Skin epidermis (tissue), 12 donors: ENCODE results near the gene FAM185A.
"Not testable (repeated sequence)": the region's sequence is repeated elsewhere in the genome, so short reads cannot be mapped to it uniquely, and the experiment has no call there.

Experiments used
- H3K27ac ChIP-seq, 21 experiments: fragments of 200-600 bp; sonication (generic) in 11 of 21; one replicate each; pipeline ENCODE4 v1.5.0; 2020; ENCODE audit warnings: mild to moderate bottlenecking in 3 of 21, inconsistent platforms in 2 of 21, moderate library complexity in 2 of 21
- H3K4me3 ChIP-seq, 7 experiments: fragments of 200-600 bp; sonication (generic) in 2 of 7; one replicate each; pipeline ENCODE4 v1.5.0; 2020; ENCODE audit warnings: inconsistent platforms in 2 of 7, mild to moderate bottlenecking in 2 of 7, moderate library complexity in 1 of 7

FAM185A gene

GRCh38 chr7:102823390-102824119 is 74.8 kb downstream of the FAM185A start:
- Histone ChIP-seq H3K4me3 (no peak overlapping the region), H3K27ac (peak overlapping the region in 1 of 21 experiments; percentile 11)

DNA sequence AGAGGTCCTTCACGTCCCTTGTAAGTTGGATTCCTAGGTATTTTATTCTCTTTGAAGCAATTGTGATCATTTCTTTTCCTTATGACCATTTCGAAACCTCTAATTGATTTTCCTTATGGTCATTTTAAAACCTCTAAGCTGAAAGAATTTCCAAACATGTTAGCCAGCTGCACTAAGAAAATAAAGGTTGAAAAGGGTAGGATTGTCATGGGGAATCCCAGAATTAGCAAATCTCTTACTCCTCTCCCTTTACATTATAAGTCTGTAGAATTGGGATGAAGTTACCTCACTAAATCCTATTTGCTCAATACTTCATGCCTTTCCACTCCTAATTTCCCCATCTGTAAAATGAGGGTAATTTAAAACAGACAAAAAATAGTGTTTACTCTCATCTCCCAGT is 79.5 kb downstream of the FAM185A start:
- H3K27ac ChIP-seq: no peak overlapping the region
- H3K4me3 ChIP-seq: no peak overlapping the region

DNA sequence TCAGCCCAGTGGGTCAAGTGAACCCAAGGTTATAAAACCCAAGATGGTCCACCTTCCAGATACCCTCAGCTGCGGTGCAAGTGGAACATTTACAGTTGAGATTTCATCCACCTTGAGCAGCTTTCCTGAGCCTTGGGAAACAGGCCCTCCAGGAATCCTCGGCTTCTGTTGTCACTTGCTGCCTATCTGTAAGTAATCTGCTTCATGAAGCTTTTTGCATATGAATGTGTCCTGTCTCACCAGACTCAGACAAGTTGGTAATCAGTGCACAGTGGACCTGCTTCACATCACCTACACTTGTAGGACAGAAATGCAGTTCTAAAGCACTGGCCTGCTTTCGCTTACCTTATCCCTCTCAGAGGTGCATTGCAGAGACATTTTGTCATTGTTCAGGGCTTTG is 80.3 kb downstream of the FAM185A start:
- H3K4me3 ChIP-seq: no peak overlapping the region
- peak overlapping the region in 3 of 21 experiments; percentile 43 to 56 (median 51) for H3K27ac ChIP-seq

GRCh38 chr7:102830197-102830596 is 81.4 kb downstream of the FAM185A start:
- Histone ChIP-seq H3K4me3 (no peak overlapping the region), H3K27ac (peak overlapping the region in 4 of 21 experiments; percentile 34 to 56 (median 45))

DNA sequence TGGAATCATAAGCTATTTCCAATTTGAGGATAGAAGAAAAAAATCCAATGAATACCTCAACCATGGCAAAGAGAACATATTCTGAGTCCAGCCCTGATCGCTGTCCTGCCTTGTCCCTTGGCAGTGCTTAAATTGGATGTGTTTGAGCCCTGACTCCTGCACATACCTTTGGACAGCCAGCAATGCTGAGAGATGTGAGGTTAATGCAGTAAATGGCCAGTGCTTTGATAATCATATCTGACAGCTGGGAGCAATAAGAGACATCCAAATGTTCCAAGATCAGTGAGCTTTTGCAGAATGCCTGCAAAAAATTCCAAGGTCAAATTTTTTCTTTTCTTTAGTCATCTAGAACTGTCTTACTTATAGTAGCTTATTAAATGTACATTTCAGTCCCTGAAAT is 83.9 kb downstream of the FAM185A start:
- no peak overlapping the region for H3K4me3 ChIP-seq
- peak overlapping the region in 2 of 21 experiments; percentile 28 to 43 for H3K27ac ChIP-seq

DNA sequence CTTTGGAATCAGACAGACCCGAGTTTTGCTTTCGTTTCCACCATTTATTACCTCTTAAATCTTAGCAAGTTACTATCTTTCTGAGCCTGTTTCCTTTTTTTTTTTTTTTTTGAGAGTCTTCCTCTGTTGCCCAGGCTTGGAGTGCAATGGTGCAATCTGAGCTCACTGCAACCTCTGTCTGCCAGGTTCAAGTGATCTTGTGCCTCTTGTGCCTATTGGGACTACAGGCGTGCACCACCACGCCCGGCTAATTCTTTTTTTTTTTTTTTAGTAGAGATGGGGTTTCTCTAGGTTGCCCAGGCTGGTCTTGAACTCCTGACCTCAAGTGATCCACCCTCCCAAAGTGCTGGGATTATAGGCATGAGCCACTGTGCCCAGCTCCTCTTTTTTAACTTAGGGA is 84.5 kb downstream of the FAM185A start:
- Histone ChIP-seq H3K4me3 (no peak overlapping the region), H3K27ac (peak overlapping the region in 2 of 21 experiments; percentile 28 to 43)

DNA sequence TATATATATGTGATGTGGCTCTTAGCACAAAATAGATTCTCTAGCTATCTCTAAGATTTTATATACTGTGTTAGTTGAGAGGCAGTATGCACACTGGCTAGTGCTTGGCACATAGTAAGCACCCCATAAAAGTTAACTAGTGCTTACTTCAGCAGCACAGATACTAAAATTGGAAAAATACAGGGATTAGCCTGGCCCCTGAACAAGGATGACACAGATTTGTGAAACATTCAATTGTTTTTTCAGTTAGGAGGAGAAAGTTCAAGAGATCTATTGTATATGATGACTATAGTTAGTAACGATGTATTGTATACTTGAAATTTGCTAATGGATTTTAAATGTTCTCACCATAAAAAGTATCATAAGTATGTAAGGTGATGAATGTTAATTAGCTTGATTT is 85.7 kb downstream of the FAM185A start:
- no peak overlapping the region for H3K4me3 ChIP-seq
- peak overlapping the region in 2 of 21 experiments; percentile 32 to 65 for H3K27ac ChIP-seq

GRCh38 chr7:102834999-102835398 is 86.2 kb downstream of the FAM185A start:
- no peak overlapping the region for H3K4me3 ChIP-seq
- peak overlapping the region in 5 of 21 experiments; percentile 35 to 76 (median 65) for H3K27ac ChIP-seq

- Histone ChIP-seq H3K27ac (peak overlapping the region in 2 of 21 experiments; percentile 20 to 55), H3K4me3 (no peak overlapping the region)
These were observed 87.6 kb downstream of the FAM185A start for GRCh38 chr7:102836191-102836919.

GRCh38 chr7:102836977-102837376 is 88.2 kb downstream of the FAM185A start:
- Histone ChIP-seq H3K4me3 (no peak overlapping the region), H3K27ac (peak overlapping the region in 1 of 21 experiments; percentile 20)

DNA sequence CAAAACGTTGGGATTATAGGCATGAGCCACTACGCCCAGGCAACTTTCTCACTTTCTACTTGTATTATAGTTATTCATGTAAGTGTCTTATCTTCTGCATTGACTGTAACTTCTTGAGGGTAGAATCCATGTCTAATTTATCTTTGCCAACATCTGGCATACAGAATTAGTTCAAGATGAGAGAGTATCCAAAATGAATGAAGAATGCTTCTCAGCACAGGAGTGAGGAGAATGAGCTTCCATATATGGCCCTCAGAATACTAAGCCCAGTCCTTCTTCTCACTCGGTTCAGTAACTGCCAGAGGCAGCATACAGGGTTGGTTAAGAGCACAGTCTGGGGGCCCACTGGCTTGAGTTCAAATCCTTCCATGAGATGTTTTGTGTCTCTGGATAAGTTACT is 89.0 kb downstream of the FAM185A start:
- no peak overlapping the region for H3K4me3 ChIP-seq
- no peak overlapping the region for H3K27ac ChIP-seq

DNA sequence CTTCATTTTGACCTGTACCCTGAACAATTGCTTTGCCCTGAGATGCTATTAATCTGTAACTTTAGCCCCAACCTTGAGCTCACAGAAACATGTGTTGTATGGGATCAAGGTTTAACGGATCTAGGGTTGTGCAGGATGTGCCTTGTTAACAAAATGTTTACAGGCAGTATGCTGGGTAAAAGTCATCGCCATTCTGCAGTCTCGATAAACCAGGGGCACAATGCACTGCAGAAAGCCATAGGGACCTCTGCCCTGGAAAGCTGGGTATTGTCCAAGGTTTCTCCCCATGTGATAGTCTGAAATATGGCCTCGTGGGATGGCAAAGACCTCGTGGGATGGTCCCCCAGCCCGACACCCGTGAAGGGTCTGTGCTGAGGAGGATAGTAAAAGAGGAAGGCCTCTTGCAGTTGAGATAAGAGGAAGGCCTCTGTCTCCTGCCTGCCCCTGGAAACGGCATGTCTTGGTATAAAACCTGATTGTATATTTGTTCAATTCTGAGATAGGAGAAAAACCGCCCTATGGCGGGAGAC is 89.8 kb downstream of the FAM185A start:
- H3K27ac ChIP-seq, H3K4me3 ChIP-seq: not testable (repeated sequence)

- H3K4me3 ChIP-seq: no peak overlapping the region
These were observed 91.6 kb downstream of the FAM185A start for GRCh38 chr7:102840404-102840803.

DNA sequence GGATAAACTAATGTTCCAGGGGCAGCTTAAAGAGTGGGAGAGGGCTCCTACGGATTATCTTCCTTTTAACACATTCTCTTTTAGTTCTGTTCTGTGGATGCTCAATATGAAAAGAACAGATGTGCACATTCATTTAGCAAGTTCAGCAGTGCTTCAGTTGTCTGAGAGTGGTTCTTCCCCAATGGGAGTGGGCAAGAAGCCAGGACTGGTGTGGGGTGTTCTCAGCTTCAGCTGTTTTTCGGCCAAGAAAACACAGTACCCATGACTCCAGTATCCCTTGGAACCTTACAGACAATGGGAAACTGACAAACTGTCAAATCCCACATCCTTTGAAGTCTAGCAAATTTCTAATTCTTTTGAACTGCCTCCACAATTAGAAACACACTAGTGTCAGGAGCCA is 92.5 kb downstream of the FAM185A start:
- peak overlapping the region in 4 of 21 experiments; percentile 1 to 68 (median 30) for H3K27ac ChIP-seq
- H3K4me3 ChIP-seq: no peak overlapping the region

More at GRCh38 chr7:102840404-102840803, 91.6 kb downstream of the FAM185A start:
- peak overlapping the region in 3 of 21 experiments; percentile 3 to 68 (median 57) for H3K27ac ChIP-seq

DNA sequence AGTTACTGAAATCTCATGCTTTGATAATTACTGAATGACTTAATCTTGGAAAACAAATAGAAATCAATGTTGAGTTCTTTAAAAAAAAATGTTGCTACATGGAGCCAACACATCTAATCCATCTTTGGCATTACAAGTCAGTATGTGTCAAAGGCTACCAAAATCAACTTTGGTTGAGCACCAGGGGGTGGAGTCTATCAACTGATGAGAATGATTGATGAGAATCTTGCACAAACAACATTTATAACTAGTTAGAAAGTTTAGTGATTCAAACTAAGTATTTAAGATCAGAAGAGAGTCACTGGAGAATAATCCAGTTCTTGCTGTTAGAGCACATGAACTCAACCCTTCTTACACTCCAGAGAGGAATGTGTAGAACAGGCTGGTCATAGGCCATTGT is 93.5 kb downstream of the FAM185A start:
- Histone ChIP-seq H3K4me3 (no peak overlapping the region), H3K27ac (peak overlapping the region in 2 of 21 experiments; percentile 24 to 51)

DNA sequence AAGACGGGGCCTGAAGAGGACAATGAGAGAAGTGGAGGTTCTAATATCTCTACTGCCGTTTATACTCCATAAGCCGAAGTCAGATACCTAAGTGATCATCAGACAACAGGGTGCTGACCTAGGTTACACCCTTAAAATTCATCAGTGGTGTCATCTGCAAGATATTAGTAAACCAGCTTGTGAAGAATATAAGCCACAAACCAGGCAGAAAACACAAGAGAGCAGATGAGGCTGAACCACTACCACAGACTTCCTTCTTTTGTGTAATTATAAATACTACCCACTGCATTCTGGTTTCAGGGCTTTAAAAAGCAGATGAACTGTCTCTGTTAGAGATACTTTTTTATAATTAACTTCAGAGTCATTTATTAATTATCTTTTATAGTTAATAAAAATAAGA is 95.1 kb downstream of the FAM185A start:
- Histone ChIP-seq H3K4me3 (no peak overlapping the region), H3K27ac (peak overlapping the region in 1 of 21 experiments; percentile 12)

DNA sequence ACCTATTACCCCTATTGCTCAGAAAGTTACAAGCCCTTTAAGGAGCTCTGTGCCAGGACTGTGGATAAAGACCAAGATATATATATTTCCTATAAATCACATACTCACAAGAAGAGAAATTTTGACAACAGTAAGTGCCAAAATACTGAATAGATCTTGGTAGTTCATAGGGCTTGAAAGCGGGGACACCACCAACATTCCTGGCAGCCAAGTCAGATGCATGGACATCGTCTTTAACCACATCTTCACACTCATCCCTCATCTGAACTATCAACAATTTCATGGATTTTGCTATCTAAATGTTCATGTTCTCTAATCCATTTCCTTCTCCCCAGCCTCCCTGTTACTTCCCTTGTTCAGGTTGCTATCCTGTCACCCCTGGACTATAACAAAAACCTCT is 96.5 kb downstream of the FAM185A start:
- no peak overlapping the region for H3K4me3 ChIP-seq
- peak overlapping the region in 1 of 21 experiments; percentile 16 for H3K27ac ChIP-seq

DNA sequence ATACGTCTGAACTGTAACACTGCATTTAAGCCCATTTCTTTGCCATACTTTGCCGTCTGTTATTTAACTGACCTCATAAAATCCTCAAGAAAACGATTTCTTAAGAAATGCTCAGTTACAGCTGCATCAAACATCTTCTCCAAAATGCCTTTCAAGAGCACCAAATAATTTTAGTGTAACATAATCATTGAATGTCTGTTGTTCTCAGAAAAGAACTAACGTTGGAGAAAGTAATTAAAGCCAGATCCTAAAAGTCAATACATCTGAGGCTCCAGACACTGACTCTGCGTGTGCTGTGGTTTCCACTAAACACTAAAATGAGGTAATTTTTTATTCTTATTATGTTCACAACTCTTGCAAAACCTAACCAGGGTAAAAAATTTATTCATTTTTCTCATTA is 100.3 kb downstream of the FAM185A start:
- Histone ChIP-seq H3K4me3 (no peak overlapping the region), H3K27ac (peak overlapping the region in 3 of 21 experiments; percentile 43 to 50 (median 45))

DNA sequence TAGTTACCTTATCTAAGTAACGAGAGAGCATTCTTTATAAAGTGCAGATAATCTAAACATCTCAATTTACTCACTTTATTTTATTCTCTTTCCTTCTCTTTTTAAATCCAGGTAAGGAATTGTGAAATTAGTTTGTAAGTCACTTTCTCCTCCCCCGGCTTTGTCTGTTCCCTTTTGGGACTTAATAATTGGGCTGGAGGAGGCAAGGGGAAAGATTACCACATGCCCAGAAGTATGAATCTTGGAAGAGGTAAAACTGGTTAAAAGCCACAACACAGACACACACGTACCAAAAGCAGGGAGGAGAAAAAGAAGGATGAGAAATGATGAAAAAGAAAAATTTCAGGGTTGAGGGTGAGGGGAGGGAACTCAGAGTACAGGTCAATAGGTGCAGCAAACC is 100.7 kb downstream of the FAM185A start:
- no peak overlapping the region for H3K4me3 ChIP-seq
- H3K27ac ChIP-seq: peak overlapping the region in 2 of 21 experiments; percentile 11 to 48

DNA sequence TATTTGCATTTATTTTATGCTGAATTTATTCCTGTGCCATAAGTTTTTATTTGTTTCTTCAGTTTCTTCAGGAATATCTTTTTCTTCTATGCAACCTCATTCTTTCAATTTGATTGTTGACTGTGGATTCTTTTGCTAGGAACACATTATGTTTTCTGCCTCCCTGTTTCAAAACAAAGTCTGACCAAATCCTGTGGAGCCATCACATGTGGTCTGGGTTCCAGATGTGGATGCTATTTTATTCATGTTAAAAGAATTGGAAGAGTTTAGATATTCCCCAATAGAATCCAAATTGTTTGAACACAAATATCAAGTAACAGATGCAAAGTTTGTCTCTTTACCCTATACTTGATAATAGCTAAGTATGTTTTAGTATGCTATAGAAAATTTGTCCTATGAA is 107.2 kb downstream of the FAM185A start:
- H3K27ac ChIP-seq: peak overlapping the region in 1 of 21 experiments; percentile 23

More for the DNA sequence above, 107.2 kb downstream of the FAM185A start:
- H3K4me3 ChIP-seq: no peak overlapping the region
